KMS-11 (cell line): Measurements from ENCODE around the gene USP24.

Experiments
- H2AFZ ChIP-seq: fragments of 200-600 bp; sonication (generic); 2 replicates; pipeline ENCODE4 v1.6.1; 2016; ENCODE audit warnings: antibody characterized with exemption, mixed run types, low read depth
- H3K27ac ChIP-seq: fragments of 200-600 bp; sonication (generic); 2 replicates; pipeline ENCODE4 v1.6.1; 2016; ENCODE audit warnings: mild to moderate bottlenecking, mixed run types
- H3K27me3 ChIP-seq: fragments of 200-600 bp; sonication (generic); 2 replicates; pipeline ENCODE4 v1.6.1; 2017; ENCODE audit warnings: mild to moderate bottlenecking, low read depth, mixed run types, moderate library complexity; ENCODE audit not compliant: insufficient read depth
- H3K36me3 ChIP-seq: fragments of 200-600 bp; sonication (generic); 2 replicates; pipeline ENCODE4 v1.6.1; 2017; ENCODE audit warnings: mild to moderate bottlenecking, mixed run types; ENCODE audit not compliant: insufficient read depth
- H3K4me1 ChIP-seq: fragments of 200-600 bp; sonication (generic); 2 replicates; pipeline ENCODE4 v1.6.1; 2016; ENCODE audit warnings: mild to moderate bottlenecking, low read depth, mixed run types; ENCODE audit not compliant: poor library complexity, severe bottlenecking
- H3K4me2 ChIP-seq: fragments of 200-600 bp; sonication (generic); 2 replicates; pipeline ENCODE4 v1.7.0; 2016; ENCODE audit warnings: mild to moderate bottlenecking, mixed run types
- H3K4me3 ChIP-seq: fragments of 200-600 bp; sonication (generic); IDR thresholded peaks from 2 replicates; pipeline ENCODE4 v1.6.1; 2017; ENCODE audit warnings: low read depth, low read length, mixed read lengths; ENCODE audit not compliant: insufficient read depth
- H3K79me2 ChIP-seq: fragments of 200-600 bp; sonication (generic); 2 replicates; pipeline ENCODE4 v1.6.1; 2016; ENCODE audit warnings: low read depth, mixed run types; ENCODE audit not compliant: insufficient read depth
- H3K9ac ChIP-seq: fragments of 200-600 bp; sonication (generic); 2 replicates; pipeline ENCODE4 v1.6.1; 2016; ENCODE audit warnings: mild to moderate bottlenecking, mixed run types
- H4K20me1 ChIP-seq: fragments of 200-600 bp; sonication (generic); 2 replicates; pipeline ENCODE4 v1.6.1; 2016; ENCODE audit warnings: mild to moderate bottlenecking, mixed run types; ENCODE audit not compliant: insufficient read depth
- CTCF ChIP-seq: fragments of 200-600 bp; sonication (generic); conservative IDR thresholded peaks from 2 replicates; pipeline ENCODE4 v1.6.1; 2017; ENCODE audit warnings: low read depth, mild to moderate bottlenecking, antibody characterized with exemption, low read length, moderate library complexity, mixed read lengths

Gene USP24

GRCh38 chr1:55071477-55071876 is 143.7 kb downstream of the USP24 start:
- no peak overlapping the region for H3K9ac ChIP-seq
- H3K4me3 ChIP-seq, result no peak overlapping the region
- H3K79me2 ChIP-seq, result no peaks in the 10 kb centered on the region
- peak; percentile 47 for TF ChIP-seq CTCF
- no peak overlapping the region for H3K4me2 ChIP-seq
- H3K36me3 ChIP-seq, result no peaks in the 10 kb centered on the region
- no peak overlapping the region for H3K27ac ChIP-seq
- H4K20me1 ChIP-seq, result no peaks in the 10 kb centered on the region
- no peaks in the 10 kb centered on the region for H3K4me1 ChIP-seq
- H3K27me3 ChIP-seq, result no peaks in the 10 kb centered on the region
- no peak overlapping the region for H2AFZ ChIP-seq

- no peak overlapping the region for H2AFZ ChIP-seq
- no peak overlapping the region for H3K4me2 ChIP-seq
- H3K4me3 ChIP-seq, result no peak overlapping the region
- H3K9ac ChIP-seq, result no peak overlapping the region
- no peaks in the 10 kb centered on the region for H3K36me3 ChIP-seq
- H3K27ac ChIP-seq, result no peak overlapping the region
- H4K20me1 ChIP-seq, result no peaks in the 10 kb centered on the region
- no peak for TF ChIP-seq CTCF
- no peaks in the 10 kb centered on the region for H3K27me3 ChIP-seq
- no peaks in the 10 kb centered on the region for H3K79me2 ChIP-seq
- no peaks in the 10 kb centered on the region for H3K4me1 ChIP-seq
Measured at GRCh38 chr1:55070293-55071164, 144.6 kb downstream of the USP24 start.

- Histone ChIP-seq H3K27me3 (no peaks in the 10 kb centered on the region), H3K4me1 (no peaks in the 10 kb centered on the region), H3K4me2 (no peak overlapping the region), H3K4me3 (no peak overlapping the region), H3K27ac (no peak overlapping the region), H3K79me2 (no peaks in the 10 kb centered on the region), H3K36me3 (no peaks in the 10 kb centered on the region), H2AFZ (no peak overlapping the region), H3K9ac (no peak overlapping the region), H4K20me1 (no peaks in the 10 kb centered on the region)
- no peak for TF ChIP-seq CTCF
Measured at GRCh38 chr1:55069280-55069679, 145.9 kb downstream of the USP24 start.

- Histone ChIP-seq H3K79me2 (no peaks in the 10 kb centered on the region), H2AFZ (no peak overlapping the region), H3K27ac (no peak overlapping the region), H3K4me1 (no peaks in the 10 kb centered on the region), H3K27me3 (no peaks in the 10 kb centered on the region), H3K4me3 (no peak overlapping the region), H3K9ac (no peak overlapping the region), H3K36me3 (no peaks in the 10 kb centered on the region), H3K4me2 (no peak overlapping the region), H4K20me1 (no peaks in the 10 kb centered on the region)
- TF ChIP-seq CTCF, result no peak
Measured at GRCh38 chr1:55068638-55069037, 146.5 kb downstream of the USP24 start.
